NCI-H128 (cell line): ENCODE data around the gene CTSF.
A peak's percentile ranks its signal among the peaks of the same experiment; 100 is the strongest.
"Not testable (repeated sequence)": the region's sequence is repeated elsewhere in the genome, so short reads cannot be mapped to it uniquely, and the experiment has no call there.

ENCODE experiments used
- DNase-seq: peaks from one replicate; lab custom pipeline; 2025; ENCODE audit not compliant: unreplicated experiment; lab: John Stamatoyannopoulos, UW

The CTSF gene

GRCh38 chr11:66559866-66560676, 8.3 kb downstream of the CTSF start:
- no peak for DNase-seq

GRCh38 chr11:66559142-66559865, 9.1 kb downstream of the CTSF start:
- no peak for DNase-seq

GRCh38 chr11:66557733-66558326, 10.6 kb downstream of the CTSF start:
- DNase-seq, result no peak

GRCh38 chr11:66556086-66556485, 12.3 kb downstream of the CTSF start:
- DNase-seq, result no peak

- DNase-seq, result no peak
Observed at GRCh38 chr11:66555416-66555815, 13.0 kb downstream of the CTSF start.

GRCh38 chr11:66554602-66555001, 13.8 kb downstream of the CTSF start:
- DNase-seq, result no peak

- no peak for DNase-seq
Observed at GRCh38 chr11:66550887-66551286, 17.5 kb downstream of the CTSF start.

GRCh38 chr11:66549696-66550095, 18.7 kb downstream of the CTSF start:
- DNase-seq, result no peak

GRCh38 chr11:66548774-66549630, 19.4 kb downstream of the CTSF start:
- no peak for DNase-seq

GRCh38 chr11:66548041-66548440, 20.4 kb downstream of the CTSF start:
- DNase-seq, result no peak

- no peak for DNase-seq
Observed at GRCh38 chr11:66547662-66548009, 20.8 kb downstream of the CTSF start.

GRCh38 chr11:66546966-66547661, 21.3 kb downstream of the CTSF start:
- no peak for DNase-seq

GRCh38 chr11:66546368-66546965, 21.9 kb downstream of the CTSF start, which contains the start of gene ACTN3:
Gene ACTN3 (plus strand): TSS chr11:66546903. CDS start chr11:66546938, 35 bp downstream.
- no peak for DNase-seq

GRCh38 chr11:66545701-66546367, 22.6 kb downstream of the CTSF start, which contains the start of gene ZDHHC24:
Gene ZDHHC24 (minus strand): TSS chr11:66546048. CDS start chr11:66546003, 45 bp downstream.
- peak; percentile 90 for DNase-seq

- DNase-seq, result not testable (repeated sequence)
Observed at GRCh38 chr11:66544952-66545351, 23.5 kb downstream of the CTSF start.

GRCh38 chr11:66543263-66544107, 24.9 kb downstream of the CTSF start:
- no peak for DNase-seq

- DNase-seq, result no peak
Observed at GRCh38 chr11:66542362-66542761, 26.0 kb downstream of the CTSF start.

GRCh38 chr11:66541892-66542291, 26.5 kb downstream of the CTSF start:
- no peak for DNase-seq
